Natural killer cell (primary cell): ENCODE measurements around the gene COL27A1. TPM values are rescaled to one million over a fixed set of nuclear protein-coding genes. Genes with fewer than 3 reads are reported as not detected.

ENCODE experiments used
- ATAC-seq, 3 donors: fragments of 150-1000 bp in 2 of 3; fragments of 200-7000 bp in 1 of 3; cut with Tn5 transposase; 1 replicate in 1 of 3; 2 replicates in 2 of 3; pipeline ENCODE4 v1.10.0; 2021; ENCODE audit warnings: mild to moderate bottlenecking in 2 of 3, moderate library complexity in 2 of 3
- DNase-seq, 2 donors: peaks; one replicate each; pipeline versions ENCODE4 v3.0.0 to v3.0.0-alpha.2; 2013 to 2021; ENCODE audit warnings: mixed read lengths in 1 of 2
- H3K27ac ChIP-seq: one replicate; pipeline ENCODE4 v1.5.1; 2013; ENCODE audit warnings: mild to moderate bottlenecking, low read length
- H3K27me3 ChIP-seq: one replicate; pipeline ENCODE4 v1.6.1; 2013; ENCODE audit warnings: low read length; ENCODE audit not compliant: control insufficient read depth, insufficient read depth
- H3K36me3 ChIP-seq: one replicate; pipeline ENCODE4 v1.6.1; 2013; ENCODE audit warnings: low read length; ENCODE audit not compliant: control insufficient read depth, insufficient read depth
- H3K4me1 ChIP-seq: one replicate; pipeline ENCODE4 v1.6.1; 2013; ENCODE audit warnings: low read length; ENCODE audit not compliant: control insufficient read depth, insufficient read depth
- H3K4me3 ChIP-seq: one replicate; pipeline ENCODE4 v1.5.1; 2013; ENCODE audit warnings: low read length
- H3K9me3 ChIP-seq: one replicate; pipeline ENCODE4 v1.6.1; 2013; ENCODE audit warnings: low read length; ENCODE audit not compliant: control insufficient read depth, insufficient read depth
- H3K27ac Mint-ChIP-seq, 2 donors: one replicate each; pipeline ENCODE4 v1.8.0; 2022; ENCODE audit warnings: mild to moderate bottlenecking in 2 of 2, mixed read lengths in 2 of 2, moderate library complexity in 1 of 2
- H3K27me3 Mint-ChIP-seq, 2 donors: one replicate each; pipeline ENCODE4 v1.8.0; 2022; ENCODE audit warnings: low read depth in 2 of 2, mixed read lengths in 2 of 2
- H3K36me3 Mint-ChIP-seq: one replicate; pipeline ENCODE4 v1.8.0; 2022; ENCODE audit warnings: mixed read lengths
- H3K4me1 Mint-ChIP-seq, 2 donors: one replicate each; pipeline ENCODE4 v1.8.0; 2022; ENCODE audit warnings: mixed read lengths in 2 of 2
- H3K4me3 Mint-ChIP-seq: one replicate; pipeline ENCODE4 v1.8.0; 2022; ENCODE audit warnings: mild to moderate bottlenecking, moderate library complexity, mixed read lengths
- H3K9me3 Mint-ChIP-seq, 2 donors: one replicate each; pipeline ENCODE4 v1.8.0; 2022; ENCODE audit warnings: mixed read lengths in 2 of 2
- WGBS: methylation state at CpG from one replicate; pipeline ENCODE4 v1.1.7; 2013; ENCODE audit warnings: missing lambda C conversion rate; ENCODE audit not compliant: insufficient coverage; 5-methylcytosine and 5-hydroxymethylcytosine counted together
- intact Hi-C: fragments of 100-400 bp; cut with micrococcal nuclease; formaldehyde crosslinking; loops from one replicate; pipeline ENCODE4 v1.14.2; 2022
- total RNA-seq, 4 donors: library from RNA; stranded (reverse); fragments of 120-200 nt in 1 of 4; gene quantifications; one replicate each; pipeline versions ENCODE4 v1.2.3 to v1.2.4, GENCODE V29; 2013 to 2022
- TF ChIP-seq, protein P1 (sequence below): fragments of 200-600 bp; IDR thresholded peaks from one replicate; pipeline ENCODE4 v1.8.0; 2022; ENCODE audit warnings: antibody characterized with exemption

Gene COL27A1
- total RNA-seq, 3 donors from 2014 or later (not counting 1 experiment from before 2014, with no cell fraction given), result not detected

- Histone ChIP-seq H3K4me3 (no peak overlapping the region), H3K36me3 (no peaks in the 10 kb centered on the region), H3K9me3 (no peaks in the 10 kb centered on the region), H3K4me1 (no peaks in the 10 kb centered on the region), H3K27me3 (no peaks in the 10 kb centered on the region), H3K27ac (no peak overlapping the region)
- H3K4me1 Mint-ChIP-seq, result no peaks in the 10 kb centered on the region
- 83% methylated on average over 7 of the region's 7 CpGs for WGBS
- no peak for ATAC-seq
- intact Hi-C loops, result no loop called here
- no peaks in the 10 kb centered on the region for H3K36me3 Mint-ChIP-seq
- H3K27me3 Mint-ChIP-seq, result peaks cover 0 to 4% of the 10 kb centered on the region in 2 donors
- H3K9me3 Mint-ChIP-seq, result no peaks in the 10 kb centered on the region
- DNase-seq, result no peak
- H3K4me3 Mint-ChIP-seq, result no peak overlapping the region
- H3K27ac Mint-ChIP-seq, result no peak overlapping the region
- TF ChIP-seq, protein P1, sequence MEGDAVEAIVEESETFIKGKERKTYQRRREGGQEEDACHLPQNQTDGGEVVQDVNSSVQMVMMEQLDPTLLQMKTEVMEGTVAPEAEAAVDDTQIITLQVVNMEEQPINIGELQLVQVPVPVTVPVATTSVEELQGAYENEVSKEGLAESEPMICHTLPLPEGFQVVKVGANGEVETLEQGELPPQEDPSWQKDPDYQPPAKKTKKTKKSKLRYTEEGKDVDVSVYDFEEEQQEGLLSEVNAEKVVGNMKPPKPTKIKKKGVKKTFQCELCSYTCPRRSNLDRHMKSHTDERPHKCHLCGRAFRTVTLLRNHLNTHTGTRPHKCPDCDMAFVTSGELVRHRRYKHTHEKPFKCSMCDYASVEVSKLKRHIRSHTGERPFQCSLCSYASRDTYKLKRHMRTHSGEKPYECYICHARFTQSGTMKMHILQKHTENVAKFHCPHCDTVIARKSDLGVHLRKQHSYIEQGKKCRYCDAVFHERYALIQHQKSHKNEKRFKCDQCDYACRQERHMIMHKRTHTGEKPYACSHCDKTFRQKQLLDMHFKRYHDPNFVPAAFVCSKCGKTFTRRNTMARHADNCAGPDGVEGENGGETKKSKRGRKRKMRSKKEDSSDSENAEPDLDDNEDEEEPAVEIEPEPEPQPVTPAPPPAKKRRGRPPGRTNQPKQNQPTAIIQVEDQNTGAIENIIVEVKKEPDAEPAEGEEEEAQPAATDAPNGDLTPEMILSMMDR, result no peak
Measured at GRCh38 chr9:114314256-114314867, 159.0 kb downstream of the COL27A1 start.

GRCh38 chr9:114314881-114315722, 159.8 kb downstream of the COL27A1 start:
- H3K4me3 ChIP-seq, result no peak overlapping the region
- H3K27me3 ChIP-seq, result no peaks in the 10 kb centered on the region
- 92% methylated on average over 8 of the region's 8 CpGs for WGBS
- Mint-ChIP-seq H3K9me3 (no peaks in the 10 kb centered on the region), H3K27me3 (peaks cover 0 to 4% of the 10 kb centered on the region in 2 donors), H3K27ac (no peak overlapping the region), H3K4me1 (no peaks in the 10 kb centered on the region), H3K36me3 (no peaks in the 10 kb centered on the region), H3K4me3 (no peak overlapping the region)
- ATAC-seq (no peak), DNase-seq (no peak)
- no peak overlapping the region for H3K27ac ChIP-seq
- intact Hi-C loops, result no loop called here
- TF ChIP-seq, protein P1, result no peak
- no peaks in the 10 kb centered on the region for H3K4me1 ChIP-seq
- H3K36me3 ChIP-seq, result no peaks in the 10 kb centered on the region
- H3K9me3 ChIP-seq, result no peaks in the 10 kb centered on the region

DNA sequence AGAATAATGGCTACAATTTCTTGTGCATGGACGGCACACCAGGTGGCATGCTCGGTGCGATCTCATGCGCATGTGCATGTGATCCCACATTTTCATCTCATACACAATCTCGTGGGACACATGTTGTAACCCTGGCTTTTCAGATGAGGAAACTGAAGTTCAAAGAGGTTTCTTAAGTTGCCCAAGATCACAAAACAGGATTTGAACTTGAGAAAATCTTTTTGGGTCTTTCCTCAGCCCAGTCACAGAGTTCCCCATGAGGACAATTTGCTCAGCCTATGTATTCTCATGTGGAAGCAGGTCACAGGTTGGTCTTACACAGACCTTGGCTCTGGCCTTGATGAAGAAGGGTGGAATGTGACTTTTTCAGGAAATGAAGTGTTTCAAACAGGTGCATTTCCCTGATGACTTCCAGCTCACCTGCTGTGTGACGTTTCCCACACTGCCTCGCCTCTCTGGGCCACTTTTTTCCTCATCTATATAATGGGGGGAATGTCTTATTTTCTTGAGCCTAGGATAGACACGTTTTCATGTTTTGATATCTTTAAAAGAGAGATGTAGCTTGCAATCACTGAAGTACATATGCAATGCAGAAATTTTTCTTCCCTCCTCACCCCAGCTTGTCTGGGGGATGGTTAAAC, 160.5 kb downstream of the COL27A1 start:
- WGBS, result 91% methylated on average over 6 of the region's 8 CpGs
- peaks cover 0 to 4% of the 10 kb centered on the region in 2 donors for H3K27me3 Mint-ChIP-seq
- Histone ChIP-seq H3K9me3 (no peaks in the 10 kb centered on the region), H3K4me1 (no peaks in the 10 kb centered on the region), H3K4me3 (no peak overlapping the region), H3K27me3 (no peaks in the 10 kb centered on the region), H3K27ac (no peak overlapping the region), H3K36me3 (no peaks in the 10 kb centered on the region)
- H3K36me3 Mint-ChIP-seq, result no peaks in the 10 kb centered on the region
- DNase-seq (no peak), ATAC-seq (no peak)
- intact Hi-C loops, result no loop called here
- no peak overlapping the region for H3K4me3 Mint-ChIP-seq
- TF ChIP-seq, protein P1, result no peak
- no peaks in the 10 kb centered on the region for H3K4me1 Mint-ChIP-seq
- no peaks in the 10 kb centered on the region for H3K9me3 Mint-ChIP-seq
- H3K27ac Mint-ChIP-seq, result no peak overlapping the region
